GM18520 (cell line): ENCODE results near the gene ARFGAP3.

Experiments
- ATAC-seq: cut with Tn5 transposase; IDR thresholded peaks from one replicate; pipeline ENCODE4 v1.9.1; 2021; ENCODE audit not compliant: unreplicated experiment

Gene ARFGAP3

DNA sequence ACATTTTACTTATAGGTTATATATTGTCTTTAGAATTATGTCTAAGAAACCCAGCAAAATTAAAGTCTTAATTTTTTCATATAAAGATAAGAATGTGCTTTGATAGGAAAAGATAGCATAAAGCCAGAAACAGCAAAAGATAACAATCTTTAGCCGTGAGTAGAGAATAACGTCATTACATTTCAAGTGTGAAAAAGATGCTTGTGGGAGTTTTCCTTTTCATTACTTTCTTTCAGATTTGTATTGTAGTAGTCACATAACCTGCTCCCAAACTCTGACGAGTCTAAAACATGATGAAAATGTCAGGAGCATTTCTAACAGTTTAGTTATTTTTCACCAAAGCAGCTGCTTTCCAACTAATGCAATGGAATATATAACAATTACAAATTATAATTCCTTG, 31.3 kb downstream of the ARFGAP3 start:
- no peak for ATAC-seq

DNA sequence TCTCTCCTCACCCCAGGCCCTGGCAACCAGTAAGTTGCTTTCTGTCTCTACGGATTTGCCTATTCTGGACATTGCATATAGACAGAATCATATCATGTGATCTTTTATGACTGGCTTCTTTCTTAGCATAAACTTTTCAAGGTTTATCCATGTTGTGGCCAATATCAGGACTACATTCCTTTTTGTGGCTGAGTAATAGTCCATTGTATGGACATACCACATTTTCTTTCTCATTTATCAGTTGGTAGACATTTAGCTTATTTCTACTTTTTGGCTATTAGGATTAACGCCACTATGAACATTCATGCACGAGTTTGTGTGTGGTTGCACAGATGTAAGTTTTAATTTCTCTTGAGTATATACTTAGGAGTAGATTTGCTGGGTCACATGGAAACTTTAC, 35.7 kb downstream of the ARFGAP3 start:
- no peak for ATAC-seq

DNA sequence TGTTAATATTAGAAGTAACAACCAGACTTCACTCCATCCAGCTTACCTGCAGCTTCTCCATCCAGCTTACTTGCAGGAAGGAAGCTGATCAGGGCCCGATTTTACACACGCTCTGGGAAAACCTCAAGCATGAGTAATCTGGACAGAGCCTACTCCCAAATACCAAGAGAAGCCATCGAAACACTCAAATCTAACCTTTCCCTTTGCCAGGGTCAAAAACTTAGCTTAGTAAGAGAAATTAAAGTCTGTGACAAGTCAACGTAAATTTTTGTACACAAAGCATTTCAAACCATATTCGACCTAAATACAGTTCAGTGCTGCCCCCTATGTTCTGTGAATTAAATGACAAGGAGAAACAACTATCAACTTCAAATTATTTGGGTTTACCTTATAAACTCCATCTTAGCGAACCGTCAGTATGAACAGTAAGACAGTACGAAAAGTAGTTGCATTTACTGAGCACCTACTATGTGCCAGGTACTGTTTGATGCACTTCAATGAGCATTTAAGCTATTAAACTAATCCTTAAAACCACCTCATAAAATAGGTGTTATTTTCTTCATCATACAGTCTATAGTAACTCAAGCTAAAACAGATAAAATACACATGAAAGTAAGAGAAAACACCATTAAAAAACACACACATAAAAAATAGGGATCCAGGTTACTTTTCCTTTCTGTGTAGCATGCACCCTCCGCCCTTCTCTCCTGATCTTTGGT, 36.9 kb downstream of the ARFGAP3 start:
- ATAC-seq, result no peak

- no peak for ATAC-seq
Observed at GRCh38 chr22:42819412-42820044, 37.5 kb downstream of the ARFGAP3 start.

GRCh38 chr22:42817556-42817955, 39.5 kb downstream of the ARFGAP3 start:
- no peak for ATAC-seq

DNA sequence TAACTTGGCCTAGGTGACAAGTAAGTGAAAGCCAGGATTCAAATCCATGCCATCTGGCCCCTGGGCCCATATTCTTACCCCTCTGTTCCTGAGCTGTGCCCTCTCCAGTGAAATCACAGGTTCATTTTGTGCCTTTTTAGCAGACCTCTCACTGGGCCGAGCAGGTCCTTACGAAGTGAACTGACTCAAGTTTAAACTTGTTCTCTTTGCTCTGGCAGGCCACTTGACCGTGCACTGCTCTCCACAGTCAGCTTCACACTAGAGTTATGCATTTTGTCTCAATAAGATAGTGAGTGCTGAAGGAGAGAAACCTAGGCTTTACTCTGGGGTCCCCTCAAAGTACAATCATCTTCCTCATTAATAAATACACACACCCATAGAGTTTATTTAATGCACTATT, 40.7 kb downstream of the ARFGAP3 start:
- ATAC-seq, result no peak

- no peak for ATAC-seq
Observed at GRCh38 chr22:42814616-42815015, 42.5 kb downstream of the ARFGAP3 start.

DNA sequence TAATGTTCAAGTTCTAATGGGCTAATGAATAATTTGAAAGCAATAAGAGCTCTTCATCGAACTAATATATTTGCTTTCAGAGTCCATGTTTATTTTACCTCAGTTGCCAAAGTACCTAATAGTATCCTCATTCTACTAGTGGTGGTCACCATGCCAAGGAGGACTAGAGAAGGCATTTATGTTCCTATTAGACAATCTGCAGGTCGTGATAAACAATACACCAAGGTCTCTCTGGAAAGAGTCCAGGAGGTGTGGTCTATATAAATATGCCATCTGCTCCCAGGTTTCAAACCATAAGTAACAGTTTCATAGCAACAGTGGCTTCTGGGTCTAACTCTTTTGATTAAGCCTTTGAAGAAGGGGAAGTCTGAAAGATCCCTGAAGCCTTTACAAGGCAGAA, 42.9 kb downstream of the ARFGAP3 start:
- no peak for ATAC-seq

DNA sequence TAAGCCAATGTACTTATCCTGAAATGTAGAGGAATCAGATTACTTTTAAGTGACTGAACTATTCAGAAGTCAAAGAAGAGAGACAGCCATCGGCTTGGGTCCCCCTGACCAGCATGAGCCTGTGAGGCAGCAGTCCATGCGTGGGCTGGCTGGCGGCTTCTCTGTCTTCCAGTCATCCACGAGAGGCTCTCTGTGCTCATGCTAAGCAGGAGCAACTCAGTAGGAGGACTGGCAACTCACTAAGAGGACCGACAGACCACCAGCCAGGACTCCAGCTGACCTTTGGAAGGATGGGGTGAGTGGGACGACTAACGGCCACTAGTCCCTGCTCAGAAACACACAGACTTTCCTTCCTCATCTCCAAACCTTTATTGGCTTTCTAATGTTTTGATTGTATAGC, 43.6 kb downstream of the ARFGAP3 start:
- ATAC-seq, result no peak

DNA sequence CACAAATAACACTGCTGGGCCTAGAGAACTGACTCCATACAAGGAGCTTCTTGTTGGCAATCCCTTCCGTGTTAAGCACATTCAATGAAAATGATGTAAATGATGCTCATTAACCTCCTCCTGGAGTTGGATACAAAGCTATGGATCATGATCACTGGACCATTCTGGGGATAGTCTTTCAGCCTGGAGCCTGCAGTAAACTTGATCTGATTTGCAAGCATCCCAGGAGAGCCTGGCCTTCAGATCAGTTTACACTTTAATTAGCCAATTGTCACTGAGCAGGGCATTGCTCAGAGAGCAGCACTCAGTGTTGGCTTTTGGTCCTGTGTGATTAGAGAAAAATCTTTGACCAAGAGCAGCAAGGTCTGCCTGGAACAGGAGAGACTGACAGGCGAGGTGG, 45.6 kb downstream of the ARFGAP3 start:
- ATAC-seq, result no peak

DNA sequence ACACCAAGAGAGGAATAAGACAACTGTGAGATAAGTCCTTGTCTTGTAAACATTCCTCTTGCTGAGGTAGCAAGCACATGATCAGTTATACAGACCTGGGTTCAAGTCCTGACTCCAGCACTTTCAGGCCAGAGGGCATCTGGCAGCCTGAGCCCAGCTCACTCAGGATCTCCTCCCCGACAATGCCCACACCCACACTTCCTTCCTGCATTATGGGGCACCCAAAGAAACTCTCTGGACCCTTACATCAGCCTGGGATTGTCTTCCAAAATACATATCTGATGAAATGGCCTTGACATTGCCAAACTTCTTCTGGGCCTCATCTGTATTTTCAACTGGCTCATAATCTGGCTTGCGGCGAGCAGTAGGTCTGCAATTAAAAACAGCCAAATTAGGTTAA, 48.6 kb downstream of the ARFGAP3 start:
- ATAC-seq, result no peak

DNA sequence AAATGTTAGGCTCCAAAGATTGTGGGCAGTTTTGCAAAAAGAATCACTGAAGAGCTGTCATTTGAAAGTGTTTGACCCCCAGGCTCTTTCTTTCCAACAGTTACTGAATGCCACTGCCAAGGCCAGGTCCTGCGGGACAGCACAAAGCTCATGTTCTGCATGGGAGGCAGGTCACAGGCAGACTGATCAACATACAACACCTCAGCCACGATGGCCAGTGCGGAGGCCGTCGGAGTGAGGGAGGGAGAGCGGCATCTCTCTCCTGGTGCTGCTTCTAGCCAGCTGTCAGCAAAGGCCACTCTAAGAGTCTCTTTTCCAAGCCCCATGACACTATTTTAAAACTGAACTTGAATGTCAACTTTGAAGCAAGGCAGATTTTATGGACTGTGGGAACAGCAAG, 49.9 kb downstream of the ARFGAP3 start:
- ATAC-seq, result no peak

DNA sequence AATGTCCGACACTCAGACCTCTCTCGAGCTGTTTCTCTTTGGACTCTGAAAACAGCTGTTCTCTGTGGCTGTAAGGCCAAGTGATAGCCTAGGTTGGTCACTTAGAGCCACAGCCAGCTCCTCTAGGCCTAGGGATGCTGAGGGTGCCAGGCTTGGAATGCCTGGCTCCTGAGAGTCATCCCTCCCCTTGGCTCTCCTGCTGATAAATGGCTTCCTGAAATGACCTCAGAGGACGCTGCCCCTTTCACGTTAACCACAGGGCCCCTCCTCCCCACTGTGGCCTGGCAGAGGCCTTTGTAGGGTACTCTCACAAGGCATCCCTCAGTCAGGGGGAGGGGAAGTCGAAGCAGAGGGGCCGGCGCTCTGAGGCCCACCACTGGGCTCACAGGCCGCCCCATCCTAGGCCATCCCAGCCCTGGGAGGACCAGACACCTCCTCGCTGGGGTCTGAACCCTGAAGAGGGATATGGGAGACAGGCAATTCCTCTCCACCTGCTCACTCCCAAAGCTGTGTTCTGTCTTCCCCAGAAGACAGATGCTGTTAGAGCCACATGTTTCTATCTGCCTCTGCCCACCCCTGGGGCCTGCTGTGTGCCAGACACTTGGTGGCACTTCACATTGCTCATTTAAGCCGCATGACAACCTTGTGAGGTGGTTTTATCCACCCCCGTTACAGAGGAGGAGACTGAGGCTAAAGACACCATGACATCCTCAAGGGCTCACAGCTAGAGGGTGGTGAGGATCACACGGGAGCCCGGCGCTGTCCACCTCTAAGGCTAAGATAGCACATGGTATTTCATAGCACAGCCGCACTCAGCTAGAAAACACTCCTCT, 50.9 kb downstream of the ARFGAP3 start:
- ATAC-seq, result no peak

- no peak for ATAC-seq
Observed at GRCh38 chr22:42805016-42805997, 51.8 kb downstream of the ARFGAP3 start.

DNA sequence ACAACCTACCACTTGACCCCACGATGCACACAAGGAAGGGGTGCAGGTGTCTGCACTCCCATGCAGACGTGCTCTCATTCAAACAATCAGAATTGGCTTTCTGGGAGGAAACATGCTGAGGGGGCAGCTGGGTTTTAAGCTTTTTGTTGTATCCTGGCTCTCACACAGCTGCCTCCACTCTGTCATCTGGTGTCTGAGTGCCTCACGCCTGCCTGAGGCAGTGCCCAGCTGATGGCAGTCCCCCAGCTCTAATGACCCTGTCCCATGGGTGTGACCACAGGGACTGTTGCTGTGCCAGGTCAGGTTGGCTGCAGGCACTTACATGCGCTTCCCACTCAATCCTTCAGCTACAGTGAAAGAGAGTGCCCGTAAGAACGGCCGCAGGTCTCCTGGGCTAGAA, 53.7 kb downstream of the ARFGAP3 start:
- no peak for ATAC-seq

DNA sequence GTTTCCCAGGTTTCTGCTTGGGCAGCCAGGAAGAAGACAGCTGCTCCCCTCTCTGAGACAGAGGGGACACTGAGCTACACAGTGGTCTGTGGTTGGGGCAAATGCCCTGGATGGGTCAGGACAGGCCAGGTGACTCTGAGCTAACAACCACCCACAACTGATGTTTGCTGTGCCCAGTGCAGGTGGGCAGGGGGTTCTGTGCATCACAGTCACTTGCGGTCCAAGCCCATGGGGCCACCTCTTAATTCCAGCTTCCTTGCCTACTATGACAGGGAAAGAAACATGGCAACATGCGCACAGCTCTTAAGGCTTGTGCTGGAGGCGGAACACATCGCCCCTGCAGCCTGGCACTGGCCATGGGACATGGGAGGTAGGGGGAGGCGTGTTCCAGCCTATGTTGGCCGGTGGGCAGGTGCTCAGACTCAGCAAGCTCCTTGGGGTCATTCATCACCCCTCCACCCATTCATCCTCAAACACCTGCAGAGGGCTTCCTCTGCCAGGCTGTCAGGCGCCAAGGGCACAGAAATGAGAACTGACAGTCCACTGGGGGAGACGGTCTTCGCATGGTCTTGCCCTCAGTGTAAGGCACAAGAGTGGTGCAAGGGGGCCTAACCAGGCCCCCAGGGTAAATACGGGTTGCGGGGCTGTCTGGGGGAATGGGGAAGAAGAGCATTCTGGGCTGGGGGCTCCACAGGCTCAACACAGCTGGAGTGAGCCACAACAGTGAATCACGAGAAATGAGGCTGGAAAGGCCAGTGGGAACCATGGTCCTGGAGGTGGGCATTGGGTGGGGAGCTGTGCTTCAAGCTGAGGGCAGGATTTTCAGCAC, 55.6 kb downstream of the ARFGAP3 start:
- ATAC-seq, result no peak

DNA sequence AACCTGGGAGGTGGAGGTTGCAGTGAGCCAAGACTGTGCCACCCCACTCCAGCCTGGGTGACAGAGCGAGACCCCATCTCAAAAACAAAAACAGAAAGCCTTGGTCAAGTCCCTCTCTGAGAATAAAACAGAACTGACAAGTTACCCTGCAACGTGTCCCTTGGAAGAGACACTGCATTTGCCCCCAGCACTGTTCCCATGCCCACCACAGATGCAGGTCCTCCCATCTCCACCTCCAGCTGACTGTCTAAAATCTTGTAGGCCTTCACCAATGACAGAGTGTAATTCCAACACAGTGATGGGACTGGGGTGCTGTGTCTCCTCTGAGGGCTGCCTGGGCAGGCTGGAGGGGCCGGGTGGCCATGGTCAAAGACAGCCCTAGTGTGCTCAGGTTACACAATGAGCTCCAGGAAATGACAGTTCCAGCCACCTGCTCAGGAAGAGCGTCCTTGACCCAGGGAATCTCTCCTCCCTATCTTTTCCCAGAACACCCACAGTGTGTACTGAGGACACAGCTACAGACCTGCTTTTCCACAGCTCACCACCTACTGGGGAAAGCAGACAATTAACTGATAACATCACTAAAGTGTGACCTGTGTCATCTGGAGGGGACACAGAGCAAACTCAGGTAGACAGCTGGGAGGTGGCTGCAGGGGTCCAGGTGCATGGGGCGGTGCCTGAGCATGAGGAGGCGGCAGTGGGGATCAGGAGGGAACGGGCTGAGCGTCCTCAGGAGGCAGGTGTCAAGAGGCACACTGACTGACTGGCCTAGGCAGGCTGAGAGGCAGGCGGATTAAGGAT, 56.4 kb downstream of the ARFGAP3 start:
- ATAC-seq, result no peak

- no peak for ATAC-seq
Observed at GRCh38 chr22:42799461-42800405, 57.3 kb downstream of the ARFGAP3 start.
